Mammary epithelial cell (primary cell): ENCODE data around the gene KCNQ2.

Experiments used
- EZH2 ChIP-seq: IDR thresholded peaks from 2 replicates; pipeline ENCODE4 v1.6.1; 2012; ENCODE audit warnings: low read length, inconsistent platforms, borderline replicate concordance
- TF ChIP-seq, protein P1 (sequence below), 2 donors: IDR thresholded peaks in 1 of 2; conservative IDR thresholded peaks in 1 of 2; 2 replicates each; pipeline ENCODE4 v1.5.1; 2011 to 2012; ENCODE audit warnings: inconsistent platforms in 2 of 2, low read length in 2 of 2, mild to moderate bottlenecking in 2 of 2, control low read depth in 1 of 2, low read depth in 1 of 2; ENCODE audit not compliant: insufficient read depth in 1 of 2; ENCODE audit errors: extremely low read depth in 1 of 2

DNA sequence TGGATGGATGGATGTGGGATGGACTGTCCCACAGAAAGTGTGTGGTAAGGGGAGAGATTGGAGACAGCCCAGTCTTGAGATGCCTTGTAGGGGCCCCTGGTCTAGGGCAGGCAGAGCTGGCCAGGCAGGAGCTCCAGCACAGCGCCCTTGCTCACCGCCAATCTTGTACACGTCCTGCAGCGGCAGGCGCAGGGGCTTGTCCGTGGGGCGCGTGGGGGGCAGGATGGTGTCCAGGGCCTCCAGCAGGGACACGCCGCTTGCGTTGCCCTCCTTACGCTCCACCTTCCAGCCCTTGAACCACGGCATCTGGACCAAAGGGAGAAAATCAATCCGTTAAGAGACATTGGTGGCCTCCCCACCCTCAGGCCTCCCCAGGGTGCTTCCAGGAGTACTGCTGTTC is 20.5 kb upstream of the KCNQ2 start:
- TF ChIP-seq, protein P1, sequence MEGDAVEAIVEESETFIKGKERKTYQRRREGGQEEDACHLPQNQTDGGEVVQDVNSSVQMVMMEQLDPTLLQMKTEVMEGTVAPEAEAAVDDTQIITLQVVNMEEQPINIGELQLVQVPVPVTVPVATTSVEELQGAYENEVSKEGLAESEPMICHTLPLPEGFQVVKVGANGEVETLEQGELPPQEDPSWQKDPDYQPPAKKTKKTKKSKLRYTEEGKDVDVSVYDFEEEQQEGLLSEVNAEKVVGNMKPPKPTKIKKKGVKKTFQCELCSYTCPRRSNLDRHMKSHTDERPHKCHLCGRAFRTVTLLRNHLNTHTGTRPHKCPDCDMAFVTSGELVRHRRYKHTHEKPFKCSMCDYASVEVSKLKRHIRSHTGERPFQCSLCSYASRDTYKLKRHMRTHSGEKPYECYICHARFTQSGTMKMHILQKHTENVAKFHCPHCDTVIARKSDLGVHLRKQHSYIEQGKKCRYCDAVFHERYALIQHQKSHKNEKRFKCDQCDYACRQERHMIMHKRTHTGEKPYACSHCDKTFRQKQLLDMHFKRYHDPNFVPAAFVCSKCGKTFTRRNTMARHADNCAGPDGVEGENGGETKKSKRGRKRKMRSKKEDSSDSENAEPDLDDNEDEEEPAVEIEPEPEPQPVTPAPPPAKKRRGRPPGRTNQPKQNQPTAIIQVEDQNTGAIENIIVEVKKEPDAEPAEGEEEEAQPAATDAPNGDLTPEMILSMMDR (conservative IDR thresholded peaks at IDR 0.05 in 1 of 2, IDR thresholded peaks at IDR 0.05 in 1 of 2; ENCODE audit: extremely low read depth in 1 of 2, insufficient read depth in 1 of 2, low read depth in 1 of 2, low read length in 2 of 2), result no peak
- no peak for TF ChIP-seq EZH2
